ENCODE data around the gene NDUFS6. TPM values are rescaled to one million over a fixed set of nuclear protein-coding genes. Genes with fewer than 3 reads are reported as not detected.

The NDUFS6 gene
- total RNA-seq, result 100 to 1,000 TPM in 3 of 9 donors, 10 to 100 TPM in 6; 55.9 to 245 (median 87.1) TPM
- polyA plus RNA-seq, result 100 to 1,000 TPM; 147 to 311 TPM
- long read RNA-seq, donor 1, transcript NDUFS6-201 (4 exons, 1,082 nt), result major isoform, 108 of 152 reads
- long read RNA-seq, donor 1, partial matches to known transcripts, result 38 of 152 reads
- long read RNA-seq, donor 1, other reads (novel, unspliced or antisense), result 6 of 152 reads
- long read RNA-seq, donor 2, transcript NDUFS6-201 (4 exons, 1,082 nt), result major isoform, 32 of 50 reads
- long read RNA-seq, donor 2, partial matches to known transcripts, result 10 of 50 reads
- long read RNA-seq, donor 2, other reads (novel, unspliced or antisense), result 8 of 50 reads
- long read RNA-seq, donor 3, transcript NDUFS6-201 (4 exons, 1,082 nt), result major isoform, 57 of 93 reads
- long read RNA-seq, donor 3, partial matches to known transcripts, result 32 of 93 reads
- long read RNA-seq, donor 3, other reads (novel, unspliced or antisense), result 4 of 93 reads

DNA sequence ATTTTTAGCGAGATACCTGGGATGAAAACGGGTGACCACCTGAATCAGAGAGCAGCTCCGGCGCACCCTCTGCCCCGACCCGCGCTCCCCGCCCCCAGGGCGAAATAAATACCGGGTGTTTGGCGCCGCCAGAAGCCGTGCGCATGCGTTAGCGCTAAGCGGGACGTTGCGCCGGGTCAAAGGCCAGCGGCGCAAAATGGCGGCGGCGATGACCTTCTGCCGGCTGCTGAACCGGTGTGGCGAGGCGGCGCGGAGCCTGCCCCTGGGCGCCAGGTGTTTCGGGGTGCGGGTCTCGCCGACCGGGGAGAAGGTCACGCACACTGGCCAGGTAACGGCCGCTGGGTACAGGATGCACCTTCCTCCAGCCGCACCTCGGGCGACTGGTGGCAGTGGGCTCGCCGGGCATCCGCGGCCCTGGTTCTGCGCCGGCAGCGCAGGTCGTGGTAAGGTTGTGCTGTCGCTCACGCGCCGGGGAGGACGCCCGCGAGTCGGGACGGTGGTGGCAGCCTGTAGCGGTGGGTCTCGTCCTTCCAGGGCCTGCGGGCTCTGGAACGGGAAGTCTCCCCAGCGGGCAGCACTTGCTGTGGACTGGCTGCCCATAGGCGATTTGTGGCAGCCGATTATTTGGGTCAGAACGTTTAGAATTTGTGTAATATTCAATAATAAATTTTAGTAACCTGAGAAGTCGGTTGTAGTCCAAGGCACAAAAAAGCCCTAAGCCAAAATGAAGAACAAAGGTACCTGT is at the start of gene NDUFS6:
NDUFS6 (plus strand) TSS at position 186 of the 745 bp plus-strand sequence; CDS start at position 197, 11 bp downstream.
- Histone ChIP-seq H3K4me1 (peaks cover 0 to 75% (median 30%) of the 10 kb centered on the region in 12 donors), H3K36me3 (peaks cover 0 to 64% (median 60%) of the 10 kb centered on the region in 9 donors), H3K27me3 (no peaks in the 10 kb centered on the region), H3K27ac (peak within 1 kb of the TSS; percentile 81 to 96 (median 92)), H3K9me3 (no peaks in the 10 kb centered on the region), H3K4me3 (peak within 1 kb of the TSS; percentile 61 to 100 (median 96))
- TF ChIP-seq, protein P1, sequence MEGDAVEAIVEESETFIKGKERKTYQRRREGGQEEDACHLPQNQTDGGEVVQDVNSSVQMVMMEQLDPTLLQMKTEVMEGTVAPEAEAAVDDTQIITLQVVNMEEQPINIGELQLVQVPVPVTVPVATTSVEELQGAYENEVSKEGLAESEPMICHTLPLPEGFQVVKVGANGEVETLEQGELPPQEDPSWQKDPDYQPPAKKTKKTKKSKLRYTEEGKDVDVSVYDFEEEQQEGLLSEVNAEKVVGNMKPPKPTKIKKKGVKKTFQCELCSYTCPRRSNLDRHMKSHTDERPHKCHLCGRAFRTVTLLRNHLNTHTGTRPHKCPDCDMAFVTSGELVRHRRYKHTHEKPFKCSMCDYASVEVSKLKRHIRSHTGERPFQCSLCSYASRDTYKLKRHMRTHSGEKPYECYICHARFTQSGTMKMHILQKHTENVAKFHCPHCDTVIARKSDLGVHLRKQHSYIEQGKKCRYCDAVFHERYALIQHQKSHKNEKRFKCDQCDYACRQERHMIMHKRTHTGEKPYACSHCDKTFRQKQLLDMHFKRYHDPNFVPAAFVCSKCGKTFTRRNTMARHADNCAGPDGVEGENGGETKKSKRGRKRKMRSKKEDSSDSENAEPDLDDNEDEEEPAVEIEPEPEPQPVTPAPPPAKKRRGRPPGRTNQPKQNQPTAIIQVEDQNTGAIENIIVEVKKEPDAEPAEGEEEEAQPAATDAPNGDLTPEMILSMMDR (IDR thresholded peaks at IDR 0.05), result peak in 1 of 12 donors; percentile 21
- TF ChIP-seq POLR2A (IDR thresholded peaks at IDR 0.05), result peak in 1 of 2 donors; percentile 67
- intact Hi-C loops (cut with DNase I), result loop anchor here in 7 of 10 donors (2.0 to 10.0 kb wide), 9 partner anchors 36 to 457 kb away; partner anchors contain the start of genes IRX4 (in 3 of the 7) and CLPTM1L (in 1 of the 7)
- peak; percentile 84 to 92 (median 86) for DNase-seq
- peak; percentile 63 to 80 (median 77) for ATAC-seq
- 0 to 1% (median 1%) methylated on average over 11 to 69 of the region's 69 CpGs for WGBS, 4 donors

DNA sequence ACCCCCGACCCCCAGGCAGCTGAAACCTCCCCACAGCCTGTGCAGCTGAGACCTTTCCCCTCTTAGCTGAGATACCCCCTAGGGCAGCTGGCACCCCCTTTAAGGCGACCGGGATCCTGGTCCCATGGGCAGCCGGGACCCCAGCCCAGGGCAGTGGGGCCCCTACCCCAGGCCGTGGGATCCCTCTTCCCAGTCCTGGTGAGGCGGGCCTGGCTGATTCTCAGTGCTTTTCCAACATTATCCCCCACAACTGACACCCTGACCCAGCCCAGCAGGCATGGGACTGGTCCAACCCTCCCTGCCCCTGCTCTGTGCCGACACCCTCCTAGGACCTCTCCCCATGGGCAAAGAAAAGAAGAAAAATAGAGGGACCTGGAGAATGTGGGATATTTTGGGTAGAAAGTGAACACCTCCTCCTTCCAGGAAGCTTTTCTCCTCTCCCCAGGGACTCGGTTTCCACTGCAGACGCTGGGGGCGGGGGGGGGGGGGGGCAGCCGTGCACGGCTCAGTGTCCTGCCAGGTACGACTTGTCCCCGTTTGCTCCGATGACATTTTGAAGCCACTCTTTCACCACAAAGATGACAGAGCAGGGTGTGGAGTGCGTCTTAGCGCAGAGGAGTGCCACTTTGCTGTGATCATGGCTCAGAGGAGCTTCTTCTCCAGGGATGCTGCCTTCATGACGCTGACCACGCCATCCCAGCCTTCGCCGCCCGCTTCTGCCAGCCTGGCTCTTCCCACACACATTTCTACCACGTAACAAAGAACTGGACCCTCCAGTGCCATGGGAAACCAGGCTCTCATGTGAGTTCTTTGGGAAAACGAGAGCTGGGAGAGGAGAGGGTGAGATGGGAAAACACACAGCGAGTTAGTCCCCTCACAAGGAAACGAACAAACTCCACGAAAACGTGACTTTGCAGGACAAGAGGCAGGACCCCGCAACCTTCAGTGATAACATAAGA is 49.1 kb upstream of the NDUFS6 start:
- Histone ChIP-seq H3K36me3 (no peaks in the 10 kb centered on the region), H3K27me3 (peaks cover 0 to 14% (median 0%) of the 10 kb centered on the region in 9 donors), H3K4me3 (no peak overlapping the region), H3K9me3 (no peaks in the 10 kb centered on the region), H3K27ac (no peak overlapping the region), H3K4me1 (no peaks in the 10 kb centered on the region)
- no peak for ATAC-seq
- intact Hi-C loops (cut with DNase I), result no loop called here
- peak in 2 of 5 donors; percentile 11 to 29 for DNase-seq
- TF ChIP-seq, protein P1 (IDR thresholded peaks at IDR 0.05), result no peak
- 74 to 79% (median 76%) methylated on average over 27 to 29 of the region's 29 CpGs for WGBS, 4 donors

DNA sequence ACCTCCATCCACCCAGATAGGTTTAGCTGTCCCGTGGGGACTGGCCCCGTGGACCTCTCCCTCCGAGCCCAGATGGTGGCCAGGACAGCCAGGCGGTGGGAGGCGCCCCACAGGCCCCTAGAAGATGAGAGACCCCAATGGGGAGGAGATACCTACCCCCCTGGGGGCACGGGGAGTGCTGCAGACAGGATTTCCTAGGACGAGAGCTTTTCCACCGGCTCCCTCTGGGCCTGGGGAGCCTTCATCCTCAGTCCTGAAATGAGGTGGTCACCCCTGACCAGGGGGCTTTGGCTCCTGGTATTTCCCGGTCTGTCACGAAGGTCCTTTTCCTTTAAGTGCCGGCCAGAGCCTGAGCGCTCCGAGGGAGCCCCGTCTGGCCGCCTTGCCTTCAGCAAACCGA is 48.3 kb upstream of the NDUFS6 start:
- Histone ChIP-seq H3K27ac (no peak overlapping the region), H3K4me1 (no peaks in the 10 kb centered on the region), H3K9me3 (no peaks in the 10 kb centered on the region), H3K36me3 (no peaks in the 10 kb centered on the region), H3K27me3 (peaks cover 0 to 14% (median 0%) of the 10 kb centered on the region in 9 donors), H3K4me3 (no peak overlapping the region)
- WGBS, 4 donors, result 71 to 79% (median 77%) methylated on average over 11 to 16 of the region's 16 CpGs
- ATAC-seq, result no peak
- DNase-seq, result peak in 2 of 5 donors; percentile 11 to 23
- intact Hi-C loops (cut with DNase I), result no loop called here
- TF ChIP-seq, protein P1 (IDR thresholded peaks at IDR 0.05), result no peak
- TF ChIP-seq POLR2A (IDR thresholded peaks at IDR 0.05), result no peak

All from heart left ventricle (tissue), 16 donors.